ENCODE results near the gene CHKA.

Gene CHKA

DNA sequence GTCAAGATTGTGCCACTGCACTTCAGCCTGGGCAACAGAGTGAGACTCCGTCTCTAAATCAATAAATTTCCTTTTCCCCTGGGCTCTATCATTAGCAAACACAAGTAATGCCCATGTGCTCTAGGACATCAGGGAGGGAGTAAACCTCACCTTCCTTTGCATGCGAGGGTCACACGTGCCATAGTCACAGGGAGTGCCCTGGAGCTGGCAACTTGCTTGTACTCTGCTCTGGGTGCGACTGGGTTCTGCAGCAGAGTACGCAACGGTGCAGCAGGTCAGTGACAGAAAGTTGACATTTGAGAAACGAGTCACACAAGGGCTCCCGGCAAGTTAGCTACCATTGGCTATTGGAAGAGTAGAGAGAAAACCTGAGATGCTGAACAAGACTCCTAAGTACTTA, 32.6 kb upstream of the CHKA start:
- Histone ChIP-seq H3K27me3 (ENCODE audit: insufficient read depth, low read depth) (no peaks in the 10 kb centered on the region), H2AFZ (ENCODE audit: low read depth) (no peak overlapping the region), H3K4me2 (no peak overlapping the region), H3K79me2 (ENCODE audit: insufficient read depth, low read depth) (no peaks in the 10 kb centered on the region), H3K36me3 (ENCODE audit: insufficient read depth) (no peaks in the 10 kb centered on the region), H3K27ac (no peak overlapping the region), H3K9ac (no peak overlapping the region), H3K4me3 (IDR thresholded peaks at IDR 0.05; ENCODE audit: insufficient read depth, low read depth, low read length) (no peak overlapping the region), H3K4me1 (ENCODE audit: low read depth, poor library complexity, severe bottlenecking) (no peaks in the 10 kb centered on the region), H4K20me1 (ENCODE audit: insufficient read depth) (no peaks in the 10 kb centered on the region)
- TF ChIP-seq, protein P1, sequence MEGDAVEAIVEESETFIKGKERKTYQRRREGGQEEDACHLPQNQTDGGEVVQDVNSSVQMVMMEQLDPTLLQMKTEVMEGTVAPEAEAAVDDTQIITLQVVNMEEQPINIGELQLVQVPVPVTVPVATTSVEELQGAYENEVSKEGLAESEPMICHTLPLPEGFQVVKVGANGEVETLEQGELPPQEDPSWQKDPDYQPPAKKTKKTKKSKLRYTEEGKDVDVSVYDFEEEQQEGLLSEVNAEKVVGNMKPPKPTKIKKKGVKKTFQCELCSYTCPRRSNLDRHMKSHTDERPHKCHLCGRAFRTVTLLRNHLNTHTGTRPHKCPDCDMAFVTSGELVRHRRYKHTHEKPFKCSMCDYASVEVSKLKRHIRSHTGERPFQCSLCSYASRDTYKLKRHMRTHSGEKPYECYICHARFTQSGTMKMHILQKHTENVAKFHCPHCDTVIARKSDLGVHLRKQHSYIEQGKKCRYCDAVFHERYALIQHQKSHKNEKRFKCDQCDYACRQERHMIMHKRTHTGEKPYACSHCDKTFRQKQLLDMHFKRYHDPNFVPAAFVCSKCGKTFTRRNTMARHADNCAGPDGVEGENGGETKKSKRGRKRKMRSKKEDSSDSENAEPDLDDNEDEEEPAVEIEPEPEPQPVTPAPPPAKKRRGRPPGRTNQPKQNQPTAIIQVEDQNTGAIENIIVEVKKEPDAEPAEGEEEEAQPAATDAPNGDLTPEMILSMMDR (conservative IDR thresholded peaks at IDR 0.05; ENCODE audit: low read depth, low read length), result no peak

- H3K4me1 ChIP-seq (ENCODE audit: low read depth, poor library complexity, severe bottlenecking), result no peaks in the 10 kb centered on the region
- no peak overlapping the region for H3K9ac ChIP-seq
- H4K20me1 ChIP-seq (ENCODE audit: insufficient read depth), result no peaks in the 10 kb centered on the region
- no peak overlapping the region for H2AFZ ChIP-seq (ENCODE audit: low read depth)
- H3K4me2 ChIP-seq, result no peak overlapping the region
- H3K36me3 ChIP-seq (ENCODE audit: insufficient read depth), result no peaks in the 10 kb centered on the region
- TF ChIP-seq, protein P1 (conservative IDR thresholded peaks at IDR 0.05; ENCODE audit: low read depth, low read length), result no peak
- H3K27ac ChIP-seq, result no peak overlapping the region
- no peak overlapping the region for H3K4me3 ChIP-seq (IDR thresholded peaks at IDR 0.05; ENCODE audit: insufficient read depth, low read depth, low read length)
- no peaks in the 10 kb centered on the region for H3K79me2 ChIP-seq (ENCODE audit: insufficient read depth, low read depth)
- H3K27me3 ChIP-seq (ENCODE audit: insufficient read depth, low read depth), result no peaks in the 10 kb centered on the region
Observed at GRCh38 chr11:68150037-68150436, 28.8 kb upstream of the CHKA start.

DNA sequence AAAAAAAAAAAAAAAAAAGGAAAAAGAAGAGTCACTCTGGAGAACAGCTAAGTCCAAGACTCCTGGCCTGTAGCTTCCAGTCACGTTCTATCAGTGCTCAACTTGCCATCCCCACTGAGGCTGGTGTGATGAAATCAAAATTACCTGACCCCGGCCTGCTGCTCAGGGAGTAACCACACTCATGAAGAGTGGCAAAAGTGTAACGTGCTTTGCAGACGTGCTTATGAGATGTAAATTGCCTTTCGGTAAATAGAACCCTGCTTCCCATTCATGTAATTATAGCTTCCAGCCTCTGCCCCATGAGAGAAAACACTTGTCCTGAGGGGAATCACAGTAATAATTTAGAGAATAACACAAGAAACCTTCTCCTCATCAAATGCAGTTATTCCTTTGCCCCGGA, 28.2 kb upstream of the CHKA start:
- no peak overlapping the region for H2AFZ ChIP-seq (ENCODE audit: low read depth)
- TF ChIP-seq, protein P1 (conservative IDR thresholded peaks at IDR 0.05; ENCODE audit: low read depth, low read length), result no peak
- no peaks in the 10 kb centered on the region for H3K27me3 ChIP-seq (ENCODE audit: insufficient read depth, low read depth)
- H3K4me1 ChIP-seq (ENCODE audit: low read depth, poor library complexity, severe bottlenecking), result no peaks in the 10 kb centered on the region
- no peak overlapping the region for H3K9ac ChIP-seq
- no peak overlapping the region for H3K4me3 ChIP-seq (IDR thresholded peaks at IDR 0.05; ENCODE audit: insufficient read depth, low read depth, low read length)
- no peaks in the 10 kb centered on the region for H3K36me3 ChIP-seq (ENCODE audit: insufficient read depth)
- no peaks in the 10 kb centered on the region for H3K79me2 ChIP-seq (ENCODE audit: insufficient read depth, low read depth)
- no peak overlapping the region for H3K4me2 ChIP-seq
- H4K20me1 ChIP-seq (ENCODE audit: insufficient read depth), result no peaks in the 10 kb centered on the region
- no peak overlapping the region for H3K27ac ChIP-seq

DNA sequence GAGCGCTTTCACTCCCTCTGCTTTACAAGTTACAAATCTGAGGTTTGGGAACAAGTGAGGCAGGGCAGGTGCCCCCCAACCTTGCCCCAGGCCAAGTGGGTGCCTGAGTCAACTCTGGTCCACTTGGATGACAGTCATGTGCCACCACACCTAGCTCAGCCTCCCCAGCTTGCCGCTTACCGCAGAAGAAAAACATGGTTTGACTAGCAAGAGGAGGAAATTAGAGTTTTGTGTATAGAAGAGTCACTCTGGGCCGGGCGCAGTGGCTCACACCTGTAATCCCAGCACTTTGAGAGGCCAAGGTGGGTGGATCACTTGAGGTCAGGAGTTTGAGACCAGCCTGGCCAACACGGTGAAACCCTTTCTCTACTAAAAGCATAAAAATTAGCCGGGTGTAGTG, 27.7 kb upstream of the CHKA start:
- Histone ChIP-seq H3K36me3 (ENCODE audit: insufficient read depth) (no peaks in the 10 kb centered on the region), H3K4me3 (IDR thresholded peaks at IDR 0.05; ENCODE audit: insufficient read depth, low read depth, low read length) (no peak overlapping the region), H2AFZ (ENCODE audit: low read depth) (no peak overlapping the region), H3K9ac (no peak overlapping the region), H3K79me2 (ENCODE audit: insufficient read depth, low read depth) (no peaks in the 10 kb centered on the region), H3K4me2 (no peak overlapping the region), H4K20me1 (ENCODE audit: insufficient read depth) (no peaks in the 10 kb centered on the region), H3K4me1 (ENCODE audit: low read depth, poor library complexity, severe bottlenecking) (no peaks in the 10 kb centered on the region), H3K27me3 (ENCODE audit: insufficient read depth, low read depth) (no peaks in the 10 kb centered on the region), H3K27ac (no peak overlapping the region)
- TF ChIP-seq, protein P1 (conservative IDR thresholded peaks at IDR 0.05; ENCODE audit: low read depth, low read length), result no peak
